ENCODE measurements around the gene LRRC4C. TPM values are rescaled to one million over a fixed set of nuclear protein-coding genes. Genes with fewer than 3 reads are reported as not detected.
A peak's percentile ranks its signal among the peaks of the same experiment; 100 is the strongest.

LRRC4C gene
- total RNA-seq, 1 donor from 2014 or later, result 14.0 TPM

- TF ChIP-seq CTCF (conservative IDR thresholded peaks at IDR 0.05), result no peak
- no peaks in the 10 kb centered on the region for H3K9me3 Mint-ChIP-seq
- DNase-seq (ENCODE audit: extremely low spot score, unreplicated experiment), result no peak
- no peaks in the 10 kb centered on the region for H3K36me3 Mint-ChIP-seq
- H3K27me3 Mint-ChIP-seq, result no peaks in the 10 kb centered on the region
- H3K4me3 Mint-ChIP-seq, result no peak overlapping the region
- H3K27ac Mint-ChIP-seq, result no peak overlapping the region
- H3K4me1 Mint-ChIP-seq (ENCODE audit: unreplicated experiment), result no peaks in the 10 kb centered on the region
These were observed 1144.3 kb downstream of the LRRC4C start for GRCh38 chr11:40315122-40315521.

GRCh38 chr11:40314327-40314726 lies 1145.1 kb downstream of the LRRC4C start:
- no peak for TF ChIP-seq CTCF (conservative IDR thresholded peaks at IDR 0.05)
- Mint-ChIP-seq H3K36me3 (no peaks in the 10 kb centered on the region), H3K27ac (no peak overlapping the region), H3K9me3 (no peaks in the 10 kb centered on the region), H3K4me3 (no peak overlapping the region), H3K27me3 (no peaks in the 10 kb centered on the region), H3K4me1 (ENCODE audit: unreplicated experiment) (no peaks in the 10 kb centered on the region)
- DNase-seq (ENCODE audit: extremely low spot score, unreplicated experiment), result no peak

- DNase-seq (ENCODE audit: extremely low spot score, unreplicated experiment), result no peak
- Mint-ChIP-seq H3K36me3 (no peaks in the 10 kb centered on the region), H3K27ac (no peak overlapping the region), H3K9me3 (no peaks in the 10 kb centered on the region), H3K4me1 (ENCODE audit: unreplicated experiment) (no peaks in the 10 kb centered on the region), H3K27me3 (no peaks in the 10 kb centered on the region), H3K4me3 (no peak overlapping the region)
- TF ChIP-seq CTCF (conservative IDR thresholded peaks at IDR 0.05), result peak; percentile 82
These were observed 1152.4 kb downstream of the LRRC4C start for GRCh38 chr11:40306938-40307548.

- Mint-ChIP-seq H3K36me3 (no peaks in the 10 kb centered on the region), H3K4me1 (ENCODE audit: unreplicated experiment) (no peaks in the 10 kb centered on the region), H3K27ac (no peak overlapping the region), H3K4me3 (no peak overlapping the region), H3K9me3 (no peaks in the 10 kb centered on the region), H3K27me3 (peaks cover 3% of the 10 kb centered on the region)
- no peak for DNase-seq (ENCODE audit: extremely low spot score, unreplicated experiment)
- TF ChIP-seq CTCF (conservative IDR thresholded peaks at IDR 0.05), result no peak
These were observed 1156.8 kb downstream of the LRRC4C start for GRCh38 chr11:40302669-40303068.

- H3K4me1 Mint-ChIP-seq (ENCODE audit: unreplicated experiment), result peaks cover 13% of the 10 kb centered on the region
- no peak for TF ChIP-seq CTCF (conservative IDR thresholded peaks at IDR 0.05)
- H3K4me3 Mint-ChIP-seq, result no peak overlapping the region
- no peaks in the 10 kb centered on the region for H3K36me3 Mint-ChIP-seq
- no peak overlapping the region for H3K27ac Mint-ChIP-seq
- no peak for DNase-seq (ENCODE audit: extremely low spot score, unreplicated experiment)
- H3K27me3 Mint-ChIP-seq, result peaks cover 29% of the 10 kb centered on the region
- H3K9me3 Mint-ChIP-seq, result no peaks in the 10 kb centered on the region
These were observed 1164.0 kb downstream of the LRRC4C start for GRCh38 chr11:40295466-40295865.

GRCh38 chr11:40294741-40295140 lies 1164.7 kb downstream of the LRRC4C start:
- Mint-ChIP-seq H3K9me3 (no peaks in the 10 kb centered on the region), H3K36me3 (no peaks in the 10 kb centered on the region), H3K4me3 (no peak overlapping the region), H3K4me1 (ENCODE audit: unreplicated experiment) (peaks cover 19% of the 10 kb centered on the region), H3K27ac (no peak overlapping the region), H3K27me3 (peaks cover 31% of the 10 kb centered on the region)
- no peak for TF ChIP-seq CTCF (conservative IDR thresholded peaks at IDR 0.05)
- DNase-seq (ENCODE audit: extremely low spot score, unreplicated experiment), result no peak
